ENCODE results near the gene STX18. TPM values are rescaled to one million over a fixed set of nuclear protein-coding genes. Genes with fewer than 3 reads are reported as not detected.

Gene STX18
- total RNA-seq, 1 donor from 2014 or later, result 21.1 TPM

GRCh38 chr4:4384837-4385236, 157.0 kb downstream of the STX18 start:
- peaks cover 68% of the 10 kb centered on the region for H3K27me3 Mint-ChIP-seq (ENCODE audit: low read depth)
- no peak overlapping the region for H3K4me3 Mint-ChIP-seq (ENCODE audit: unreplicated experiment)
- no peak overlapping the region for H3K27ac Mint-ChIP-seq (ENCODE audit: unreplicated experiment)
- H3K9me3 Mint-ChIP-seq (ENCODE audit: low read depth), result no peaks in the 10 kb centered on the region
- peaks cover 11% of the 10 kb centered on the region for H3K4me1 Mint-ChIP-seq (ENCODE audit: low read depth)
- peak; percentile 56 for TF ChIP-seq CTCF (IDR thresholded peaks at IDR 0.05)
- no peak for DNase-seq (ENCODE audit: low spot score)
- H3K36me3 Mint-ChIP-seq (ENCODE audit: low read depth), result peaks cover 2% of the 10 kb centered on the region

- H3K36me3 Mint-ChIP-seq (ENCODE audit: low read depth), result no peaks in the 10 kb centered on the region
- peaks cover 57% of the 10 kb centered on the region for H3K27me3 Mint-ChIP-seq (ENCODE audit: low read depth)
- DNase-seq (ENCODE audit: low spot score), result no peak
- no peak for TF ChIP-seq CTCF (IDR thresholded peaks at IDR 0.05)
- H3K27ac Mint-ChIP-seq (ENCODE audit: unreplicated experiment), result no peak overlapping the region
- peaks cover 8% of the 10 kb centered on the region for H3K4me1 Mint-ChIP-seq (ENCODE audit: low read depth)
- no peaks in the 10 kb centered on the region for H3K9me3 Mint-ChIP-seq (ENCODE audit: low read depth)
- H3K4me3 Mint-ChIP-seq (ENCODE audit: unreplicated experiment), result no peak overlapping the region
Observed at GRCh38 chr4:4383085-4383484, 158.8 kb downstream of the STX18 start.

GRCh38 chr4:4379540-4380087, 162.2 kb downstream of the STX18 start:
- H3K4me1 Mint-ChIP-seq (ENCODE audit: low read depth), result no peaks in the 10 kb centered on the region
- no peaks in the 10 kb centered on the region for H3K36me3 Mint-ChIP-seq (ENCODE audit: low read depth)
- peak; percentile 78 for DNase-seq (ENCODE audit: low spot score)
- no peak overlapping the region for H3K27ac Mint-ChIP-seq (ENCODE audit: unreplicated experiment)
- H3K4me3 Mint-ChIP-seq (ENCODE audit: unreplicated experiment), result no peak overlapping the region
- no peak for TF ChIP-seq CTCF (IDR thresholded peaks at IDR 0.05)
- peaks cover 67% of the 10 kb centered on the region for H3K27me3 Mint-ChIP-seq (ENCODE audit: low read depth)
- peaks cover 3% of the 10 kb centered on the region for H3K9me3 Mint-ChIP-seq (ENCODE audit: low read depth)

GRCh38 chr4:4377732-4378460, 164.0 kb downstream of the STX18 start:
- H3K9me3 Mint-ChIP-seq (ENCODE audit: low read depth), result peaks cover 6% of the 10 kb centered on the region
- H3K27me3 Mint-ChIP-seq (ENCODE audit: low read depth), result peaks cover 56% of the 10 kb centered on the region
- no peaks in the 10 kb centered on the region for H3K4me1 Mint-ChIP-seq (ENCODE audit: low read depth)
- no peak overlapping the region for H3K4me3 Mint-ChIP-seq (ENCODE audit: unreplicated experiment)
- TF ChIP-seq CTCF (IDR thresholded peaks at IDR 0.05), result no peak
- DNase-seq (ENCODE audit: low spot score), result peak; percentile 34
- H3K27ac Mint-ChIP-seq (ENCODE audit: unreplicated experiment), result no peak overlapping the region
- no peaks in the 10 kb centered on the region for H3K36me3 Mint-ChIP-seq (ENCODE audit: low read depth)

- H3K4me3 Mint-ChIP-seq (ENCODE audit: unreplicated experiment), result no peak overlapping the region
- no peaks in the 10 kb centered on the region for H3K4me1 Mint-ChIP-seq (ENCODE audit: low read depth)
- H3K36me3 Mint-ChIP-seq (ENCODE audit: low read depth), result no peaks in the 10 kb centered on the region
- H3K27me3 Mint-ChIP-seq (ENCODE audit: low read depth), result peaks cover 50% of the 10 kb centered on the region
- peak; percentile 35 for DNase-seq (ENCODE audit: low spot score)
- H3K9me3 Mint-ChIP-seq (ENCODE audit: low read depth), result peaks cover 6% of the 10 kb centered on the region
- no peak for TF ChIP-seq CTCF (IDR thresholded peaks at IDR 0.05)
- H3K27ac Mint-ChIP-seq (ENCODE audit: unreplicated experiment), result no peak overlapping the region
Observed at GRCh38 chr4:4377191-4377590, 164.7 kb downstream of the STX18 start.
